Right renal cortex interstitium (tissue), 3 donors: Measurements from ENCODE around the gene ATE1. TPM values are rescaled to one million over a fixed set of nuclear protein-coding genes. Genes with fewer than 3 reads are reported as not detected.
"Not testable (repeated sequence)": the region's sequence is repeated elsewhere in the genome, so short reads cannot be mapped to it uniquely, and the experiment has no call there.

ENCODE experiments used
- DNase-seq, 3 donors: peaks; one replicate each; pipeline ENCODE4 v3.0.0-alpha.2; 2013; ENCODE audit warnings: low read depth in 3 of 3, low spot score in 2 of 3
- polyA plus RNA-seq, 3 donors: library from polyadenylated mRNA; unstranded; fragments of 120-200 nt; gene quantifications; one replicate each; pipeline ENCODE4 v1.2.1, GENCODE V29; 2013; ENCODE audit not compliant: insufficient read length in 3 of 3

The ATE1 gene
- polyA plus RNA-seq, 3 donors, result 36.8 to 45.7 (median 43.2) TPM

- no peak for DNase-seq
Measured at GRCh38 chr10:121702351-121703320, 225.2 kb downstream of the ATE1 start.

- DNase-seq, result no peak
Measured at GRCh38 chr10:121700416-121700815, 227.4 kb downstream of the ATE1 start.

GRCh38 chr10:121699703-121700102 is 228.1 kb downstream of the ATE1 start:
- not testable (repeated sequence) for DNase-seq

GRCh38 chr10:121698902-121699301 is 228.9 kb downstream of the ATE1 start:
- DNase-seq, result no peak

GRCh38 chr10:121698336-121698735 is 229.5 kb downstream of the ATE1 start:
- no peak for DNase-seq

- DNase-seq, result no peak
Measured at GRCh38 chr10:121696854-121697253, 231.0 kb downstream of the ATE1 start.

- DNase-seq, result no peak
Measured at GRCh38 chr10:121695731-121696464, 231.9 kb downstream of the ATE1 start.

- DNase-seq, result no peak
Measured at GRCh38 chr10:121694966-121695643, 232.7 kb downstream of the ATE1 start.

- DNase-seq, result no peak
Measured at GRCh38 chr10:121694327-121694965, 233.4 kb downstream of the ATE1 start.

- DNase-seq, result no peak
Measured at GRCh38 chr10:121692626-121693025, 235.2 kb downstream of the ATE1 start.

GRCh38 chr10:121690970-121691369 is 236.9 kb downstream of the ATE1 start:
- DNase-seq, result no peak

Other genes with a start within 250 kb of the ATE1 start
- 10 to 100 TPM; 78.4 to 82.1 (median 79.4) TPM for gene NSMCE4A, start 47.2 kb upstream of the ATE1 start, polyA plus RNA-seq
- 10 to 100 TPM; 35.4 to 46.8 (median 45.2) TPM for gene TACC2, start 61.1 kb upstream of the ATE1 start, polyA plus RNA-seq